GM23248 (cell line): Measurements from ENCODE around the gene ING3. TPM values are rescaled to one million over a fixed set of nuclear protein-coding genes. Genes with fewer than 3 reads are reported as not detected.

Experiments used
- DNase-seq: peaks from one replicate; pipeline ENCODE4 v3.0.0-alpha.2; 2015
- H2AFZ ChIP-seq: fragments of 200-600 bp; sonication (generic); 2 replicates; pipeline ENCODE4 v1.6.1; 2016; ENCODE audit warnings: antibody characterized with exemption
- H3F3A ChIP-seq: fragments of 200-600 bp; sonication (generic); 2 replicates; pipeline ENCODE4 v1.6.1; 2016; ENCODE audit warnings: mild to moderate bottlenecking, antibody characterized with exemption, mixed run types; ENCODE audit not compliant: insufficient read depth
- H3K27ac ChIP-seq: fragments of 200-600 bp; sonication (generic); 2 replicates; pipeline ENCODE4 v1.5.1; 2016; ENCODE audit warnings: mild to moderate bottlenecking
- H3K27me3 ChIP-seq: fragments of 200-600 bp; sonication (generic); replicated peaks from 2 replicates; pipeline ENCODE4 v1.6.1; 2016; ENCODE audit warnings: mild to moderate bottlenecking; ENCODE audit not compliant: insufficient read depth
- H3K36me3 ChIP-seq: fragments of 200-600 bp; sonication (generic); 2 replicates; pipeline ENCODE4 v1.6.1; 2016; ENCODE audit warnings: low read depth, mild to moderate bottlenecking
- H3K4me1 ChIP-seq: fragments of 200-600 bp; sonication (generic); 2 replicates; pipeline ENCODE4 v1.6.1; 2016; ENCODE audit warnings: mild to moderate bottlenecking; ENCODE audit not compliant: insufficient read depth
- H3K4me2 ChIP-seq: fragments of 200-600 bp; sonication (generic); one replicate; pipeline ENCODE4 v1.6.1; 2016; ENCODE audit warnings: mild to moderate bottlenecking; ENCODE audit not compliant: unreplicated experiment
- H3K4me3 ChIP-seq: fragments of 200-600 bp; sonication (generic); 2 replicates; pipeline ENCODE4 v1.5.1; 2016; ENCODE audit warnings: mild to moderate bottlenecking
- H3K79me2 ChIP-seq: fragments of 200-600 bp; sonication (generic); 2 replicates; pipeline ENCODE4 v1.6.1; 2016; ENCODE audit warnings: mild to moderate bottlenecking; ENCODE audit not compliant: insufficient read depth
- H3K9ac ChIP-seq: fragments of 200-600 bp; sonication (generic); 2 replicates; pipeline ENCODE4 v1.6.1; 2016; ENCODE audit warnings: mild to moderate bottlenecking
- H3K9me2 ChIP-seq: fragments of 200-600 bp; sonication (generic); 2 replicates; pipeline ENCODE4 v1.6.1; 2016; ENCODE audit warnings: mixed run types, mild to moderate bottlenecking, moderate library complexity; ENCODE audit not compliant: insufficient read depth
- H3K9me3 ChIP-seq: fragments of 200-600 bp; sonication (generic); one replicate; pipeline ENCODE4 v1.6.1; 2017; ENCODE audit warnings: low read depth
- H4K20me1 ChIP-seq: fragments of 200-600 bp; sonication (generic); 2 replicates; pipeline ENCODE4 v1.6.0; 2016; ENCODE audit not compliant: insufficient read depth
- EZH2 ChIP-seq: fragments of 200-600 bp; sonication (generic); IDR thresholded peaks from 2 replicates; pipeline ENCODE4 v1.6.1; 2018; ENCODE audit warnings: antibody characterized with exemption, mild to moderate bottlenecking; ENCODE audit not compliant: insufficient read depth, poor library complexity, severe bottlenecking
- EZH2phosphoT487 ChIP-seq: fragments of 200-600 bp; sonication (generic); IDR thresholded peaks from 2 replicates; pipeline ENCODE4 v1.6.1; 2018; ENCODE audit warnings: antibody characterized with exemption, moderate library complexity, mild to moderate bottlenecking, low read depth; ENCODE audit not compliant: insufficient read depth
- WGBS, 2 experiments: methylation state at CpG; one replicate each; pipeline ENCODE4 v1.1.6; 2015 to 2017; ENCODE audit warnings: low lambda C conversion rate in 2 of 2, low coverage in 1 of 2; ENCODE audit errors: missing lambda C conversion rate in 2 of 2; 5-methylcytosine and 5-hydroxymethylcytosine counted together
- in situ Hi-C: fragments of 300-500 bp; cut with MboI; formaldehyde crosslinking; loops from 2 replicates; pipeline ENCODE4 v1.15.0; 2020
- polyA plus RNA-seq: library from polyadenylated mRNA; unstranded; fragments of >200 nt; fragmentation: Nextera tagmentation; extraction: Ambion mirVana; gene quantifications from 2 replicates; pipeline ENCODE4 v1.2.1, GENCODE V29; 2016
- total RNA-seq: library from RNA; depleted of rRNA; stranded (reverse); fragments of >200 nt; shearing (Covaris generic); gene quantifications from 2 replicates; pipeline ENCODE4 v1.2.3, GENCODE V29; 2014

Gene ING3
- total and polyA plus RNA-seq, 2 experiments from 2014 or later: 10.1 to 27.0 TPM

DNA sequence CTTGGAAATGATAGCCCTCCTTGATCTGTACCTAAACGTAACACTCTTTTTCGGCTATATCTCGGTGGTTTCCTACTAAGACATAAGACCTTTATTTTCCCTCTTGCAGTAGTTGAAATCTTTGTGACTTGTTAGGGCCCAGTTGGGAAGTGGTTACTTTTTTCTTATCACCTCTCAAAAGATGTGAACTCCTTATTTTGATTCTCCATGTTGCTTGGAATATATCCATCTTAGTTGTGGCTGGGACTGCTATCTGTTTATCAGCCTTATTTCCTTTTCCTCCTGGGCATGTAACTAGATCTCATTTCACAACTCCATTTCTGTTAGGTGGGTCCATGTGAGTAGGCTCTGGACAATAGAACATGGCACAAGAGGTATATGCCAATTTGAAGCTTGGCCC, 33.8 kb downstream of the ING3 start:
- Histone ChIP-seq H3K27me3 (no peaks in the 10 kb centered on the region), H3K4me2 (no peak overlapping the region), H3K4me3 (no peak overlapping the region), H3F3A (peaks cover 43% of the 10 kb centered on the region), H4K20me1 (no peaks in the 10 kb centered on the region), H3K79me2 (no peaks in the 10 kb centered on the region; the same call in 1 of the 2 replicates), H2AFZ (no peak overlapping the region), H3K9me2 (no peaks in the 10 kb centered on the region), H3K9me3 (no peaks in the 10 kb centered on the region), H3K9ac (no peak overlapping the region), H3K4me1 (peaks cover 33% of the 10 kb centered on the region), H3K27ac (no peak overlapping the region), H3K36me3 (no peaks in the 10 kb centered on the region)
- in situ Hi-C loops: loop anchor here (25.0 kb wide), 2 partner anchors 353 to 553 kb away; partner anchors contain the start of gene WNT16
- 95 to 96% methylated on average over 3 of the region's 3 CpGs for WGBS, 2 experiments
- no peak for DNase-seq
- TF ChIP-seq EZH2phosphoT487 (no peak), EZH2 (no peak)

DNA sequence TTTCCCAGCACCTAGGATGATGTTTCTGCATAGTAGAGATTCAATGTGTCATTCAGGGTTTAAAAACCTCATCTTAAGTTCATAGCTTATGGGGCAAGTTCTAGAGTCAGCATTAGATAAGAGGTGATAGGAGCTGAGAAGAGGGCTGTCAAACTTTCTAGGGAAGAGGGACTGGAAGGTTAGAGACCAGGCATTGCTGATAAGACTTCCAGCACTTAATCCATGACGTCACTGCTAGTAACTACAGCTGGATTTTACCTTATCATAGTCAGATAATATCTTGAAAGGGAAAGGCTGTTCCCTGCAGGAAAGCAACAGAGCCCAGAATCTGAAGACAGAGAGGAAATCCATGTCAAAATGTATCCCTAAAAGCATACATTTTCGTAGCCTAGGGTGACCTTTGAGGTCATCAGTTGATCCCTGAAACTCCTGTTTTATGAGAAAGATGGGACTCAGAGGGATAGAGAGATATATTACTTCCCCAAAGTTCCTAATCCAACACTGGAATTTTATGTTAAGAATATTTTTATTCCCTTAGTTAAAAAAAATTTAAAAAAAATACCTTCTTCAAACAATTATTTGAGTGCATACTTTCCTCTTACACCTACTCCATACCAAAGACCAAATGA, 34.7 kb downstream of the ING3 start:
- Histone ChIP-seq H4K20me1 (no peaks in the 10 kb centered on the region), H3K9me2 (no peaks in the 10 kb centered on the region), H3K9me3 (no peaks in the 10 kb centered on the region), H3K27ac (no peak overlapping the region), H3F3A (peaks cover 44% of the 10 kb centered on the region), H3K36me3 (no peaks in the 10 kb centered on the region), H3K4me2 (no peak overlapping the region), H3K79me2 (peaks cover 8% of the 10 kb centered on the region), H2AFZ (no peak overlapping the region), H3K4me1 (peaks cover 31% of the 10 kb centered on the region), H3K27me3 (no peaks in the 10 kb centered on the region), H3K9ac (no peak overlapping the region), H3K4me3 (no peak overlapping the region)
- in situ Hi-C loops: loop anchor here (5.0 to 25.0 kb wide), 3 partner anchors 97 to 552 kb away; partner anchors contain the start of gene WNT16
- no peak for DNase-seq
- 65 to 73% methylated on average over 2 of the region's 2 CpGs for WGBS, 2 experiments
- no peak for TF ChIP-seq EZH2phosphoT487

DNA sequence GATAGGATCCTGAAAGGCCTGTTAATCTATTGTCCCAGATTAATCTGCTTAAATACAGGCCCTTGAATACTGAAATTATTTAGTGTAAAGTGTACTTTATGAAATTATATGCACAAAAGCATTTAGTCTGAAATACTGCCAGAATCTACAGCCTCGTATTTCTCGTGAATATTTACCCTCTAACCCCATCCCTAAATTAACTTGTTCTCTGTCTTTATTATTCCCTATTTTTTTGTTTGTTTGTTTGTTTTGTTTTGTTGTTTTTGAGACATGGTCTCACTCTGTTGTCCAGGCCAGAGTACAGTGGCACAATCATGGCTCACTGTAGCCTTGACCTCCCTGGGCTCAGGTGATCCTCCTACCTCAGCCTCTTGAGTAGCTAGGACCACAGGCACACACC, 35.3 kb downstream of the ING3 start:
- H3K4me1 ChIP-seq: peaks cover 30% of the 10 kb centered on the region
- WGBS, 2 experiments: 91 to 92% methylated on average over 2 of the region's 2 CpGs
- no peak overlapping the region for H3K27ac ChIP-seq
- no peaks in the 10 kb centered on the region for H3K9me2 ChIP-seq
- H3K27me3 ChIP-seq: no peaks in the 10 kb centered on the region
- no peak for DNase-seq
- H3F3A ChIP-seq: peaks cover 48% of the 10 kb centered on the region
- H3K36me3 ChIP-seq: no peaks in the 10 kb centered on the region
- no peak overlapping the region for H3K4me3 ChIP-seq
- in situ Hi-C loops: loop anchor here (5.0 to 25.0 kb wide), 3 partner anchors 96 to 551 kb away; partner anchors contain the start of gene WNT16
- H3K9me3 ChIP-seq: no peaks in the 10 kb centered on the region
- no peaks in the 10 kb centered on the region for H4K20me1 ChIP-seq
- H3K4me2 ChIP-seq: no peak overlapping the region
- H2AFZ ChIP-seq: no peak overlapping the region
- no peak overlapping the region for H3K9ac ChIP-seq
- H3K79me2 ChIP-seq: peaks cover 14% of the 10 kb centered on the region
- TF ChIP-seq EZH2phosphoT487 (no peak), EZH2 (no peak)

DNA sequence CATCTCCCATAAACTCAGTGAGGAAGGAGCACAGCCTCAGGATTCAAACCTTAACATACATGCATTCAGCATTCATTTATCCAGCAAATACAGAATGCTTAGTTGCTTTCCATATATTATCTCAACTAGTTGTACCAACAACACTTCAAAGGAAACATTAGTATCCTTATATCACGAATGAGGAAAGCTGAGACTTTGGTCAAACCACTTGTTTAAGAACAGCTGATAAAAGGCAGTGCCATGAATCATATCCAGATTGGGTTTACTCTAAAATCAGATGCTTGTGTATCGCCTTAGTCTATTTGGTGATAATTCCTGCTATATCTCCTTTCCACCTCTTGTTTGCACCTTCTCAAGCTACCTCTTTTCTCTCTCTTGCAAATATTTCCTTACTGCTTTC, 36.1 kb downstream of the ING3 start:
- no peaks in the 10 kb centered on the region for H4K20me1 ChIP-seq
- no peak for DNase-seq
- no peaks in the 10 kb centered on the region for H3K36me3 ChIP-seq
- H3K4me3 ChIP-seq: no peak overlapping the region
- WGBS, 2 experiments: 62 to 83% methylated on average over 2 of the region's 2 CpGs
- peaks cover 33% of the 10 kb centered on the region for H3K4me1 ChIP-seq
- no peak overlapping the region for H3K4me2 ChIP-seq
- H3K9ac ChIP-seq: no peak overlapping the region
- H3K79me2 ChIP-seq: peaks cover 18% of the 10 kb centered on the region
- no peaks in the 10 kb centered on the region for H3K27me3 ChIP-seq
- no peaks in the 10 kb centered on the region for H3K9me3 ChIP-seq
- peaks cover 50% of the 10 kb centered on the region for H3F3A ChIP-seq
- in situ Hi-C loops: loop anchor here (5.0 to 25.0 kb wide), 3 partner anchors 96 to 551 kb away; partner anchors contain the start of gene WNT16
- TF ChIP-seq EZH2phosphoT487: no peak
- TF ChIP-seq EZH2: no peak
- H3K9me2 ChIP-seq: no peaks in the 10 kb centered on the region
- no peak overlapping the region for H2AFZ ChIP-seq
- H3K27ac ChIP-seq: no peak overlapping the region
